ENCODE data around the gene ABCA2. TPM values are rescaled to one million over a fixed set of nuclear protein-coding genes. Genes with fewer than 3 reads are reported as not detected.

Gene ABCA2
- total RNA-seq, 1 donor from 2014 or later = 7.5 TPM

- Mint-ChIP-seq H3K36me3 (ENCODE audit: low read depth) (no peaks in the 10 kb centered on the region), H3K27me3 (peaks cover 11% of the 10 kb centered on the region), H3K4me1 (peaks cover 9% of the 10 kb centered on the region), H3K4me3 (no peak overlapping the region), H3K27ac (no peak overlapping the region), H3K9me3 (no peaks in the 10 kb centered on the region)
- no peak for DNase-seq
- ChIA-PET POLR2A (no interaction called here), CTCF (no interaction called here)
- intact Hi-C loops (cut with micrococcal nuclease) = no loop called here
- ATAC-seq (ENCODE audit: low read depth) = no peak
- TF ChIP-seq CTCF (IDR thresholded peaks at IDR 0.05) = no peak
These were observed 65.9 kb downstream of the ABCA2 start for GRCh38 chr9:136962163-136962562.

- Mint-ChIP-seq H3K9me3 (no peaks in the 10 kb centered on the region), H3K27ac (no peak overlapping the region), H3K4me3 (no peak overlapping the region), H3K27me3 (peaks cover 11% of the 10 kb centered on the region), H3K36me3 (ENCODE audit: low read depth) (no peaks in the 10 kb centered on the region), H3K4me1 (peaks cover 9% of the 10 kb centered on the region)
- ChIA-PET POLR2A (no interaction called here), CTCF (no interaction called here)
- no peak for TF ChIP-seq CTCF (IDR thresholded peaks at IDR 0.05)
- ATAC-seq (ENCODE audit: low read depth) = no peak
- no peak for DNase-seq
- intact Hi-C loops (cut with micrococcal nuclease) = no loop called here
These were observed 66.6 kb downstream of the ABCA2 start for GRCh38 chr9:136961279-136962065.

GRCh38 chr9:136960938-136961275 lies 67.1 kb downstream of the ABCA2 start:
- no peak overlapping the region for H3K27ac Mint-ChIP-seq
- ATAC-seq (ENCODE audit: low read depth) (no peak), DNase-seq (no peak)
- ChIA-PET CTCF (no interaction called here), POLR2A (no interaction called here)
- H3K27me3 Mint-ChIP-seq = peaks cover 7% of the 10 kb centered on the region
- peaks cover 4% of the 10 kb centered on the region for H3K4me1 Mint-ChIP-seq
- TF ChIP-seq CTCF (IDR thresholded peaks at IDR 0.05) = no peak
- no peaks in the 10 kb centered on the region for H3K9me3 Mint-ChIP-seq
- no peaks in the 10 kb centered on the region for H3K36me3 Mint-ChIP-seq (ENCODE audit: low read depth)
- H3K4me3 Mint-ChIP-seq = no peak overlapping the region
- intact Hi-C loops (cut with micrococcal nuclease) = no loop called here

DNA sequence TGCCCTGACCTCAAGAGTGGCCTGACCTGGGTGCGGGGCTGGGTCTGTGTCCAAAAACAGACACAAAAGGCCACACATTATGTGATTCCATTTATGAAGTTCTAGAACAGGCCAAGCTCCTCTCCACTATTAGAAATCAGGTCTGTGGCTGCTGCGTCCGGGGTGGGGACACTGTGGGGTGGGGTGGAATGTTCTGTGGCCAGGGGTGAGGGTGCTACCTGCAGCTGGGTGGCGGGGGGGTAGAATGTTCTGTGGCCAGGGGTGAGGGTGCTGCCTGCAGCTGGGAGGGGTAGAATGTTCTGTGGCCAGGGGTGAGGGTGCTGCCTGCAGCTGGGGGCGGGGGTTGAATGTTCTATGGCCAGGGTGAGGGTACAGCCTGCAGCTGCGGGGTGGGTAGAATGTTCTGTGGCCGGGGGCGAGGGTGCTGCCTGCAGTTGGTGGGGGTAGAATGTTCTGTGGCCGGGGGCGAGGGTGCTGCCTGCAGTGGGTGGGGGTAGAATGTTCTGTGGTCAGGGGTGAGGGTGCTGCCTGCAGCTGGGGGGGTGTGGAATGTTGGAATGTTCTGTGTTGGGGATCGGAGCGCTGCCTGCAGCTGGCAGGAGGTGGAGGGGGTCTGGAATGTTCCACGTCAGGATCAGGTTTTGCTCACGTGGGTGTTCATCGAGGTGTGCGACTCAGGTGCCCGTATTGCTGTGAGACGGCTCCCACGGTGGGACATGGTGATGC lies 67.7 kb downstream of the ABCA2 start:
- Mint-ChIP-seq H3K27me3 (peaks cover 4% of the 10 kb centered on the region), H3K36me3 (ENCODE audit: low read depth) (no peaks in the 10 kb centered on the region), H3K4me1 (no peaks in the 10 kb centered on the region), H3K9me3 (no peaks in the 10 kb centered on the region), H3K27ac (no peak overlapping the region), H3K4me3 (no peak overlapping the region)
- ChIA-PET CTCF (no interaction called here), POLR2A (no interaction called here)
- DNase-seq = no peak
- ATAC-seq (ENCODE audit: low read depth) = no peak
- intact Hi-C loops (cut with micrococcal nuclease) = no loop called here
- no peak for TF ChIP-seq CTCF (IDR thresholded peaks at IDR 0.05)

GRCh38 chr9:136958898-136959850 lies 68.9 kb downstream of the ABCA2 start:
- intact Hi-C loops (cut with micrococcal nuclease) = no loop called here
- Mint-ChIP-seq H3K27me3 (peaks cover 2% of the 10 kb centered on the region), H3K4me3 (no peak overlapping the region), H3K36me3 (ENCODE audit: low read depth) (no peaks in the 10 kb centered on the region), H3K4me1 (no peaks in the 10 kb centered on the region), H3K9me3 (no peaks in the 10 kb centered on the region), H3K27ac (no peak overlapping the region)
- POLR2A ChIA-PET = no interaction called here
- ATAC-seq (ENCODE audit: low read depth) (no peak), DNase-seq (no peak)
- CTCF ChIA-PET = no interaction called here
- TF ChIP-seq CTCF (IDR thresholded peaks at IDR 0.05) = no peak
